ENCODE data around the gene VEZT. TPM values are rescaled to one million over a fixed set of nuclear protein-coding genes. Genes with fewer than 3 reads are reported as not detected.

The VEZT gene
- polyA plus RNA-seq, 1 of the 3 experiments (the other 2 are of a cell fraction): 41.2 TPM

- TF ChIP-seq RFX5 (IDR thresholded peaks at IDR 0.05; ENCODE audit: low read length) (no peak), MXI1 (IDR thresholded peaks at IDR 0.05; ENCODE audit: low read depth, low read length) (no peak), FOXJ3 (CRISPR knock-in tag; IDR thresholded peaks at IDR 0.05) (no peak), GATA2 (CRISPR knock-in tag; IDR thresholded peaks at IDR 0.05) (no peak), PBX3 (IDR thresholded peaks at IDR 0.05) (no peak), GABPA (IDR thresholded peaks at IDR 0.05; ENCODE audit: low read depth) (no peak), MEF2A (IDR thresholded peaks at IDR 0.05; ENCODE audit: borderline replicate concordance, low read depth) (no peak), RAD21 (IDR thresholded peaks at IDR 0.05; ENCODE audit: low read length) (no peak), FOSL2 (IDR thresholded peaks at IDR 0.05; ENCODE audit: borderline replicate concordance, low read depth) (no peak), EZH2phosphoT487 (IDR thresholded peaks at IDR 0.05; ENCODE audit: borderline replicate concordance, low read depth) (no peak), SIN3A (IDR thresholded peaks at IDR 0.05; ENCODE audit: borderline replicate concordance, low read depth, low read length) (no peak), SMC3 (IDR thresholded peaks at IDR 0.05; ENCODE audit: low read depth, low read length) (no peak), FOXM1 (IDR thresholded peaks at IDR 0.05; ENCODE audit: low read depth) (no peak), NFIC (IDR thresholded peaks at IDR 0.05; ENCODE audit: borderline replicate concordance) (no peak), TCF12 (IDR thresholded peaks at IDR 0.05) (no peak)
- TF ChIP-seq, protein P1, sequence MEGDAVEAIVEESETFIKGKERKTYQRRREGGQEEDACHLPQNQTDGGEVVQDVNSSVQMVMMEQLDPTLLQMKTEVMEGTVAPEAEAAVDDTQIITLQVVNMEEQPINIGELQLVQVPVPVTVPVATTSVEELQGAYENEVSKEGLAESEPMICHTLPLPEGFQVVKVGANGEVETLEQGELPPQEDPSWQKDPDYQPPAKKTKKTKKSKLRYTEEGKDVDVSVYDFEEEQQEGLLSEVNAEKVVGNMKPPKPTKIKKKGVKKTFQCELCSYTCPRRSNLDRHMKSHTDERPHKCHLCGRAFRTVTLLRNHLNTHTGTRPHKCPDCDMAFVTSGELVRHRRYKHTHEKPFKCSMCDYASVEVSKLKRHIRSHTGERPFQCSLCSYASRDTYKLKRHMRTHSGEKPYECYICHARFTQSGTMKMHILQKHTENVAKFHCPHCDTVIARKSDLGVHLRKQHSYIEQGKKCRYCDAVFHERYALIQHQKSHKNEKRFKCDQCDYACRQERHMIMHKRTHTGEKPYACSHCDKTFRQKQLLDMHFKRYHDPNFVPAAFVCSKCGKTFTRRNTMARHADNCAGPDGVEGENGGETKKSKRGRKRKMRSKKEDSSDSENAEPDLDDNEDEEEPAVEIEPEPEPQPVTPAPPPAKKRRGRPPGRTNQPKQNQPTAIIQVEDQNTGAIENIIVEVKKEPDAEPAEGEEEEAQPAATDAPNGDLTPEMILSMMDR (IDR thresholded peaks at IDR 0.05): no peak
- TF ChIP-seq, protein P2, sequence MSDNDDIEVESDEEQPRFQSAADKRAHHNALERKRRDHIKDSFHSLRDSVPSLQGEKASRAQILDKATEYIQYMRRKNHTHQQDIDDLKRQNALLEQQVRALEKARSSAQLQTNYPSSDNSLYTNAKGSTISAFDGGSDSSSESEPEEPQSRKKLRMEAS (IDR thresholded peaks at IDR 0.05; ENCODE audit: low read depth): no peak
- H4K20me1 ChIP-seq (ENCODE audit: insufficient read depth): no peaks in the 10 kb centered on the region
- H3K27ac ChIP-seq (ENCODE audit: low read depth in 2 of 2, low read length in 1 of 2): 0 out of 4 replicates have a peak overlapping the region, but pooled peaks of 1 of the 2 experiments have one; percentile 11
These were observed 73.9 kb downstream of the VEZT start for GRCh38 chr12:95291501-95291900.

More at GRCh38 chr12:95291501-95291900, 73.9 kb downstream of the VEZT start:
- Histone ChIP-seq H3F3A (replicated peaks; ENCODE audit: insufficient read depth) (peaks cover 1% of the 10 kb centered on the region), H3K9ac (no peak overlapping the region), H3K36me3 (replicated peaks in 1 of 2; ENCODE audit: control insufficient read depth in 1 of 2, insufficient read depth in 2 of 2, low read length in 1 of 2) (peaks cover 37 to 59% of the 10 kb centered on the region in 2 experiments), H3K27me3 (ENCODE audit: insufficient read depth) (no peaks in the 10 kb centered on the region), H3K79me2 (ENCODE audit: insufficient read depth) (peaks cover 3% of the 10 kb centered on the region; the same call in 1 of the 2 replicates), H2AFZ (ENCODE audit: low read depth) (no peak overlapping the region), H3K9me3 (no peaks in the 10 kb centered on the region), H3K4me2 (no peak overlapping the region), H3K4me1 (ENCODE audit: control insufficient read depth in 1 of 2, insufficient read depth in 2 of 2, low read depth in 1 of 2, low read length in 1 of 2) (no peaks in the 10 kb centered on the region), H3K9me2 (no peaks in the 10 kb centered on the region), H3K4me3 (ENCODE audit: low read depth in 2 of 2, low read length in 1 of 2) (no peak overlapping the region)
- ChIA-PET POLR2A (no interaction called here), CTCF (interaction anchor here (0.7 kb wide), 1 partner anchor 1154 kb away, joined by 3 read pairs; no protein-coding TSS in a partner anchor)
- 95% methylated on average over 2 of the region's 2 CpGs for WGBS (ENCODE audit: low lambda C conversion rate)
- DNase-seq: no peak
